GM21390 (cell line): Measurements from ENCODE around the gene WDR91.
A peak's percentile ranks its signal among the peaks of the same experiment; 100 is the strongest.

ENCODE experiments used
- ATAC-seq: cut with Tn5 transposase; IDR thresholded peaks from one replicate; pipeline ENCODE4 v1.9.1; 2021; ENCODE audit not compliant: unreplicated experiment

WDR91 gene

GRCh38 chr7:135211179-135211945, at the start of gene WDR91:
TSS of gene WDR91 (minus strand) at chr7:135211526. CDS start at chr7:135211502, 24 bp downstream.
- ATAC-seq = peak; percentile 78

GRCh38 chr7:135260470-135260869, 49.1 kb upstream of the WDR91 start:
- ATAC-seq = no peak

- no peak for ATAC-seq
Observed at GRCh38 chr7:135259702-135260101, 48.4 kb upstream of the WDR91 start.

- ATAC-seq = no peak
Observed at GRCh38 chr7:135258585-135258984, 47.3 kb upstream of the WDR91 start.

GRCh38 chr7:135257790-135258189, 46.5 kb upstream of the WDR91 start:
- no peak for ATAC-seq

GRCh38 chr7:135253851-135254771, 42.8 kb upstream of the WDR91 start:
- ATAC-seq = no peak

GRCh38 chr7:135251496-135252391, 40.4 kb upstream of the WDR91 start:
- peak; percentile 47 for ATAC-seq

GRCh38 chr7:135248546-135248945, 37.2 kb upstream of the WDR91 start:
- ATAC-seq = no peak

GRCh38 chr7:135247746-135248471, 36.6 kb upstream of the WDR91 start:
- ATAC-seq = no peak

- ATAC-seq = no peak
Observed at GRCh38 chr7:135246191-135246825, 35.0 kb upstream of the WDR91 start.

GRCh38 chr7:135245226-135246190, 34.2 kb upstream of the WDR91 start:
- ATAC-seq = no peak

- ATAC-seq = no peak
Observed at GRCh38 chr7:135242096-135242684, 30.9 kb upstream of the WDR91 start.

GRCh38 chr7:135240441-135240840, 29.1 kb upstream of the WDR91 start:
- ATAC-seq = no peak

- no peak for ATAC-seq
Observed at GRCh38 chr7:135239263-135239662, 27.9 kb upstream of the WDR91 start.

- ATAC-seq = no peak
Observed at GRCh38 chr7:135238112-135238744, 26.9 kb upstream of the WDR91 start.

GRCh38 chr7:135236727-135237126, 25.4 kb upstream of the WDR91 start:
- ATAC-seq = peak; percentile 67

- ATAC-seq = no peak
Observed at GRCh38 chr7:135235841-135236240, 24.5 kb upstream of the WDR91 start.

- ATAC-seq = no peak
Observed at GRCh38 chr7:135234727-135235126, 23.4 kb upstream of the WDR91 start.
